ENCODE data around the gene CDH15. TPM values are rescaled to one million over a fixed set of nuclear protein-coding genes. Genes with fewer than 3 reads are reported as not detected.

CDH15 gene
- total RNA-seq, 2 donors from 2014 or later = 0.64 to 2.7 TPM

- Histone ChIP-seq H3K36me3 (no peaks in the 10 kb centered on the region), H3K4me1 (replicated peaks) (no peaks in the 10 kb centered on the region), H3K4me3 (peak overlapping the region; percentile 15 to 44), H3K27me3 (replicated peaks; ENCODE audit: insufficient read depth) (peaks cover 9% of the 10 kb centered on the region), H3K27ac (no peak overlapping the region), H3K9me3 (no peaks in the 10 kb centered on the region)
- intact Hi-C loops (cut with DNase I) = no loop called here
- no peak for TF ChIP-seq POLR2AphosphoS5 (IDR thresholded peaks at IDR 0.05)
- no peak for TF ChIP-seq POLR2A (IDR thresholded peaks at IDR 0.05)
- TF ChIP-seq CTCF (IDR thresholded peaks at IDR 0.05) = no peak
- DNase-seq (ENCODE audit: low spot score) = no peak
- WGBS = 2% methylated on average over 38 of the region's 58 CpGs
Observed at GRCh38 chr16:89200850-89201411, 29.4 kb downstream of the CDH15 start.

- no peak overlapping the region for H3K27ac ChIP-seq
- DNase-seq (ENCODE audit: low spot score) = peak; percentile 89
- H3K36me3 ChIP-seq = no peaks in the 10 kb centered on the region
- H3K27me3 ChIP-seq (replicated peaks; ENCODE audit: insufficient read depth) = peaks cover 9% of the 10 kb centered on the region
- intact Hi-C loops (cut with DNase I) = no loop called here
- TF ChIP-seq CTCF (IDR thresholded peaks at IDR 0.05) = no peak
- TF ChIP-seq POLR2A (IDR thresholded peaks at IDR 0.05) = no peak
- no peak for TF ChIP-seq POLR2AphosphoS5 (IDR thresholded peaks at IDR 0.05)
- 2% methylated on average over 40 of the region's 111 CpGs for WGBS
- H3K4me1 ChIP-seq (replicated peaks) = no peaks in the 10 kb centered on the region
- H3K4me3 ChIP-seq = peak overlapping the region; percentile 26 to 44
- no peaks in the 10 kb centered on the region for H3K9me3 ChIP-seq
Observed at GRCh38 chr16:89201439-89202377, 30.2 kb downstream of the CDH15 start.

GRCh38 chr16:89202422-89203215 is 31.1 kb downstream of the CDH15 start:
- Histone ChIP-seq H3K4me1 (replicated peaks) (no peaks in the 10 kb centered on the region), H3K27ac (no peak overlapping the region), H3K4me3 (peak overlapping the region; percentile 26 to 44), H3K27me3 (replicated peaks; ENCODE audit: insufficient read depth) (peaks cover 9% of the 10 kb centered on the region), H3K36me3 (no peaks in the 10 kb centered on the region), H3K9me3 (no peaks in the 10 kb centered on the region)
- no peak for DNase-seq (ENCODE audit: low spot score)
- TF ChIP-seq POLR2AphosphoS5 (IDR thresholded peaks at IDR 0.05) (no peak), CTCF (IDR thresholded peaks at IDR 0.05) (no peak), POLR2A (IDR thresholded peaks at IDR 0.05) (no peak)
- intact Hi-C loops (cut with DNase I) = no loop called here
- 43% methylated on average over 49 of the region's 49 CpGs for WGBS

- DNase-seq (ENCODE audit: low spot score) = no peak
- no peaks in the 10 kb centered on the region for H3K27me3 ChIP-seq (replicated peaks; ENCODE audit: insufficient read depth)
- H3K27ac ChIP-seq = no peak overlapping the region
- H3K4me1 ChIP-seq (replicated peaks) = no peaks in the 10 kb centered on the region
- no peak overlapping the region for H3K4me3 ChIP-seq
- H3K9me3 ChIP-seq = no peaks in the 10 kb centered on the region
- WGBS = 94% methylated on average over 4 of the region's 4 CpGs
- TF ChIP-seq POLR2A (IDR thresholded peaks at IDR 0.05) (no peak), POLR2AphosphoS5 (IDR thresholded peaks at IDR 0.05) (no peak), CTCF (IDR thresholded peaks at IDR 0.05) (no peak)
- H3K36me3 ChIP-seq = no peaks in the 10 kb centered on the region
- intact Hi-C loops (cut with DNase I) = no loop called here
Observed at GRCh38 chr16:89207993-89208392, 36.4 kb downstream of the CDH15 start.
